ENCODE results near the gene CCDC120.
A peak's percentile ranks its signal among the peaks of the same experiment; 100 is the strongest.

Gene CCDC120

GRCh38 chrX:49058794-49059193 is at the start of gene CCDC120:
Gene CCDC120 (plus strand): TSS chrX:49058999. CDS start chrX:49062042, 3,043 bp downstream.
- DNase-seq: no peak

GRCh38 chrX:49019050-49019449 is 39.7 kb upstream of the CCDC120 start:
- DNase-seq: no peak

GRCh38 chrX:49019599-49020249 is 39.1 kb upstream of the CCDC120 start:
- no peak for DNase-seq

- no peak for DNase-seq
Observed at GRCh38 chrX:49029876-49030275, 28.9 kb upstream of the CCDC120 start.

- no peak for DNase-seq
Observed at GRCh38 chrX:49030283-49030682, 28.5 kb upstream of the CCDC120 start.

- no peak for DNase-seq
Observed at GRCh38 chrX:49037883-49038475, 20.8 kb upstream of the CCDC120 start.

GRCh38 chrX:49039598-49040375 is 19.0 kb upstream of the CCDC120 start:
- peak; percentile 47 for DNase-seq

GRCh38 chrX:49040376-49040955 is 18.3 kb upstream of the CCDC120 start:
- DNase-seq: no peak

- no peak for DNase-seq
Observed at GRCh38 chrX:49041744-49042580, 16.8 kb upstream of the CCDC120 start.

- DNase-seq: no peak
Observed at GRCh38 chrX:49042581-49043219, 16.1 kb upstream of the CCDC120 start.

GRCh38 chrX:49043220-49043986 is 15.4 kb upstream of the CCDC120 start, which contains the start of gene TFE3:
Gene TFE3 (minus strand): TSS chrX:49043357. CDS start chrX:49043226, 131 bp downstream.
- peak; percentile 87 for DNase-seq

GRCh38 chrX:49043987-49044281 is 14.9 kb upstream of the CCDC120 start:
- no peak for DNase-seq

GRCh38 chrX:49053223-49054072 is 5.4 kb upstream of the CCDC120 start:
- peak; percentile 62 for DNase-seq

- DNase-seq: no peak
Observed at GRCh38 chrX:49054073-49054762, 4.6 kb upstream of the CCDC120 start.

GRCh38 chrX:49059201-49059600 is 402 bp downstream of the CCDC120 start:
- DNase-seq: no peak

GRCh38 chrX:49059681-49060085 is 884 bp downstream of the CCDC120 start:
- DNase-seq: no peak

- DNase-seq: no peak
Observed at GRCh38 chrX:49060914-49061313, 2.1 kb downstream of the CCDC120 start.

GRCh38 chrX:49061490-49061889 is 2.7 kb downstream of the CCDC120 start:
- DNase-seq: no peak

GRCh38 chrX:49061916-49062315 is 3.1 kb downstream of the CCDC120 start:
- DNase-seq: no peak

GRCh38 chrX:49063715-49064114 is 4.9 kb downstream of the CCDC120 start:
- DNase-seq: no peak
